ENCODE measurements around the gene BANP. TPM values are rescaled to one million over a fixed set of nuclear protein-coding genes. Genes with fewer than 3 reads are reported as not detected.
"Not testable (repeated sequence)": the region's sequence is repeated elsewhere in the genome, so short reads cannot be mapped to it uniquely, and the experiment has no call there.

Gene BANP
- total RNA-seq, 4 donors from 2014 or later = 18.9 to 33.6 (median 28.2) TPM

DNA sequence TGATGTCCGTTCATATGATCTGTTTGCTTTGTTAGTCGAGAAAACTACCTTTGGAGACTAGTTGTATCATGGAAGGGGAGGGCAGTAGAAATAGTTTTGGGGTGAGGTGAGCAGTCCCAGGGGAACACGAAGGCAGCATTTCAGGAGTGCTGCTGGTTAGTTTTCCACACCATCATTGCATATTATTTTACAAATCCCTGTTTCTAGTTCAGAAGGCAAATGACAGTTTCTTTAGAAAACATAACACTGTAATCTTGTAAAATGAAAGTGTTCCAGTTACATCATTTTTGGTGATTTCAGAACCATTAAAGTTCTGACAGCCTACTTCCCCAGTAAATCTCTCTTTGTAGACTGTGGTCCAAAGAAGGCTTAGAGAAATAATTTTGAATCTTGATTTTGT is 25.4 kb downstream of the BANP start:
- TF ChIP-seq, protein P1, sequence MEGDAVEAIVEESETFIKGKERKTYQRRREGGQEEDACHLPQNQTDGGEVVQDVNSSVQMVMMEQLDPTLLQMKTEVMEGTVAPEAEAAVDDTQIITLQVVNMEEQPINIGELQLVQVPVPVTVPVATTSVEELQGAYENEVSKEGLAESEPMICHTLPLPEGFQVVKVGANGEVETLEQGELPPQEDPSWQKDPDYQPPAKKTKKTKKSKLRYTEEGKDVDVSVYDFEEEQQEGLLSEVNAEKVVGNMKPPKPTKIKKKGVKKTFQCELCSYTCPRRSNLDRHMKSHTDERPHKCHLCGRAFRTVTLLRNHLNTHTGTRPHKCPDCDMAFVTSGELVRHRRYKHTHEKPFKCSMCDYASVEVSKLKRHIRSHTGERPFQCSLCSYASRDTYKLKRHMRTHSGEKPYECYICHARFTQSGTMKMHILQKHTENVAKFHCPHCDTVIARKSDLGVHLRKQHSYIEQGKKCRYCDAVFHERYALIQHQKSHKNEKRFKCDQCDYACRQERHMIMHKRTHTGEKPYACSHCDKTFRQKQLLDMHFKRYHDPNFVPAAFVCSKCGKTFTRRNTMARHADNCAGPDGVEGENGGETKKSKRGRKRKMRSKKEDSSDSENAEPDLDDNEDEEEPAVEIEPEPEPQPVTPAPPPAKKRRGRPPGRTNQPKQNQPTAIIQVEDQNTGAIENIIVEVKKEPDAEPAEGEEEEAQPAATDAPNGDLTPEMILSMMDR (IDR thresholded peaks at IDR 0.05) = no peak
- TF ChIP-seq POLR2A (IDR thresholded peaks at IDR 0.05; ENCODE audit: low read depth) = no peak
- no peak for TF ChIP-seq POLR2AphosphoS5 (IDR thresholded peaks at IDR 0.05)
- TF ChIP-seq EP300 (IDR thresholded peaks at IDR 0.05) = no peak
- peaks cover 0 to 3% (median 0%) of the 10 kb centered on the region in 4 donors for H3K4me1 ChIP-seq
- H3K27me3 ChIP-seq = no peaks in the 10 kb centered on the region
- H3K4me3 ChIP-seq = no peak overlapping the region
- H3K9me3 ChIP-seq = peaks cover 0 to 12% (median 10%) of the 10 kb centered on the region in 4 donors
- intact Hi-C loops (cut with DNase I) = no loop called here
- no peak overlapping the region for H3K27ac ChIP-seq (replicated peaks in 1 of 4)
- peaks cover 6 to 33% (median 19%) of the 10 kb centered on the region in 4 donors for H3K36me3 ChIP-seq
- WGBS = 64% methylated on average over 3 of the region's 3 CpGs
- no peak for DNase-seq (ENCODE audit: extremely low spot score)

DNA sequence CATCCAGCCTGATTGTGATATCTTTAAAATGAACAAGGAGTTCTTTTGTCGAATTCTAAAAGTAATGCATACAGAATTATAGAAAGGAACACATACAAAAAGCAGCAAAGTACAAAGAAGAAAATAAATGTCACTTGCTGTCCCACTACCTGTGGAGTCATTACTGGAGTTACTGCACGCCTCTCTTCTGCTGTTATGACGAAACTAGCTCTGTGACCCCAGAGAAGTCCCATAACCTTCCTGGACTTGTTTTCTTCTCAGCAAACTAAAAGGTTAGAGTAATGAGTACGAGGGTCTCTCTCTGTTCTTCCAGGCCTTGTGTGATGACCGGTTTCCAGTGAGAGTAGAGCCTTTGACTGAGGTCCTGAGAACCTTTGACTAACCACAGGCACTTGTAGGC is 26.9 kb downstream of the BANP start:
- Histone ChIP-seq H3K4me3 (no peak overlapping the region), H3K36me3 (peaks cover 8 to 46% (median 24%) of the 10 kb centered on the region in 4 donors), H3K4me1 (peaks cover 0 to 3% (median 2%) of the 10 kb centered on the region in 4 donors), H3K27me3 (no peaks in the 10 kb centered on the region), H3K27ac (replicated peaks in 1 of 4) (no peak overlapping the region), H3K9me3 (no peaks in the 10 kb centered on the region)
- WGBS = 93% methylated on average over 5 of the region's 5 CpGs
- DNase-seq (ENCODE audit: extremely low spot score) = no peak
- intact Hi-C loops (cut with DNase I) = no loop called here
- TF ChIP-seq EP300 (IDR thresholded peaks at IDR 0.05) = no peak

- peaks cover 0 to 5% (median 2%) of the 10 kb centered on the region in 4 donors for H3K4me1 ChIP-seq
- peaks cover 8 to 48% (median 27%) of the 10 kb centered on the region in 4 donors for H3K36me3 ChIP-seq
- H3K4me3 ChIP-seq = no peak overlapping the region
- intact Hi-C loops (cut with DNase I) = no loop called here
- 94% methylated on average over 8 of the region's 8 CpGs for WGBS
- no peaks in the 10 kb centered on the region for H3K9me3 ChIP-seq
- H3K27me3 ChIP-seq = no peaks in the 10 kb centered on the region
- no peak overlapping the region for H3K27ac ChIP-seq (replicated peaks in 1 of 4)
- TF ChIP-seq POLR2A (IDR thresholded peaks at IDR 0.05; ENCODE audit: low read depth) (no peak), EP300 (IDR thresholded peaks at IDR 0.05) (no peak), POLR2AphosphoS5 (IDR thresholded peaks at IDR 0.05) (no peak)
- TF ChIP-seq, protein P1 (IDR thresholded peaks at IDR 0.05) = no peak
- DNase-seq (ENCODE audit: extremely low spot score) = no peak
These were observed 28.1 kb downstream of the BANP start for GRCh38 chr16:87979352-87979751.

- not testable (repeated sequence) for H3K27ac ChIP-seq (replicated peaks in 1 of 4); H3K9me3 ChIP-seq; H3K4me3 ChIP-seq; H3K27me3 ChIP-seq; DNase-seq (ENCODE audit: extremely low spot score); H3K4me1 ChIP-seq
- intact Hi-C loops (cut with DNase I) = loop anchor here (10.0 kb wide), 1 partner anchor 455 kb away; no protein-coding TSS in a partner anchor
- 84% methylated on average over 12 of the region's 12 CpGs for WGBS
- H3K36me3 ChIP-seq = peaks cover 8 to 50% (median 32%) of the 10 kb centered on the region in 4 donors
These were observed 28.8 kb downstream of the BANP start for GRCh38 chr16:87979911-87980630.

- not testable (repeated sequence) for DNase-seq (ENCODE audit: extremely low spot score); H3K4me3 ChIP-seq; H3K27me3 ChIP-seq; H3K9me3 ChIP-seq; H3K4me1 ChIP-seq; H3K27ac ChIP-seq (replicated peaks in 1 of 4)
- WGBS = 98% methylated on average over 4 of the region's 4 CpGs
- intact Hi-C loops (cut with DNase I) = loop anchor here (10.0 kb wide), 1 partner anchor 453 kb away; no protein-coding TSS in a partner anchor
- peaks cover 8 to 58% (median 35%) of the 10 kb centered on the region in 4 donors for H3K36me3 ChIP-seq
These were observed 30.1 kb downstream of the BANP start for GRCh38 chr16:87981376-87981775.

- WGBS = 89% methylated on average over 15 of the region's 17 CpGs
- no peak overlapping the region for H3K27ac ChIP-seq (replicated peaks in 1 of 4)
- H3K4me1 ChIP-seq = peaks cover 0 to 5% (median 2%) of the 10 kb centered on the region in 4 donors
- TF ChIP-seq, protein P1 (IDR thresholded peaks at IDR 0.05) = no peak
- TF ChIP-seq POLR2A (IDR thresholded peaks at IDR 0.05; ENCODE audit: low read depth) (no peak), POLR2AphosphoS5 (IDR thresholded peaks at IDR 0.05) (no peak), EP300 (IDR thresholded peaks at IDR 0.05) (no peak)
- no peaks in the 10 kb centered on the region for H3K9me3 ChIP-seq
- intact Hi-C loops (cut with DNase I) = loop anchor here (10.0 kb wide), 1 partner anchor 452 kb away; no protein-coding TSS in a partner anchor
- H3K27me3 ChIP-seq = no peaks in the 10 kb centered on the region
- H3K36me3 ChIP-seq = peaks cover 8 to 58% (median 33%) of the 10 kb centered on the region in 4 donors
- no peak overlapping the region for H3K4me3 ChIP-seq
- no peak for DNase-seq (ENCODE audit: extremely low spot score)
These were observed 31.4 kb downstream of the BANP start for GRCh38 chr16:87982581-87983041.

Data from esophagus muscularis mucosa (tissue), 4 donors.